ENCODE results near the gene COLEC12.

GRCh38 chr18:293536-293935 lies 207.0 kb downstream of the COLEC12 start:
- no peak for TF ChIP-seq POLR2A (IDR thresholded peaks at IDR 0.05; ENCODE audit: low read length)
- TF ChIP-seq GATA1 (IDR thresholded peaks at IDR 0.05; ENCODE audit: low read depth, low read length), result no peak
